ENCODE results near the gene GUF1.
"Not testable (repeated sequence)": the region's sequence is repeated elsewhere in the genome, so short reads cannot be mapped to it uniquely, and the experiment has no call there.

Gene GUF1

DNA sequence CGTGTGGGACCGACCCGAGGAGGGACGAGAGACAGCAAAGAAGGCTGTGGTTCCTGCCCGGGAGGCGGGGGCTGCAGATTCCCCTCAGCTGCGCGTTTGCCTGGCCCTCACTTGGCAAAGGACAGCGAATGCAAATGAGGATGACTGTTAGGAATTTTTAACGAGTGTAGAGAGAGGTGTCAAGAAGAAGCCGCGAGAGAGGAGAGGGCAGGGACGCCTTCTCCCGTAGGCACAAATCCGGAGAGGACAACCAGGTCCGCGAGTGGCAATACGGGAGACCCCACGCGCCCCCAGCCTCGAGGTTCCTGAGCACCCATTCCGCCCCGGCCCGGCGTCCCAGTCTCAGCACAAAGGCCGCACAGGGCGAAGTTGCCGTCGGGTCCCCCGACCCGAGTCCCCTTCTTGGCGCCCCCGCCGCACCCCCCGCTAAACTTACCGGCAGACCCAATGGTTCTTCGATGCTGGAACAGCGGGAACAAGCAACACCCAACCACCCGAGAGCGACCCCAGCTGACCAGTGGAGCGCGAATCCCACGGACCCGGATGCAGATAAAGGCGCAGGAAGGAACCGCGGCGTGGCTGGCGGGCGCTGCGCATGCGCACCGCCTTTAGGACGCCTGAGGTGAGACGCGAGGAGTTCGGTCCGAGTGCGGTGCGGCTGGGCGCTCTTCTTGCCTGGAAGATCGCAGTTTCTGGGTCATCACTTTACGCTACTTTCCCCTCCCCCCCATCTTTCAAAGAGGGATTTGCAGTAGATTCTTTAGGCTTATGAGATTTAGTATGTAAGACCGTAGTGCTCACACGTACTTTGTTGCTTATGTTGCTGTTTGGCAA lies 48.0 kb downstream of the GUF1 start, which contains the start of gene GNPDA2:
GNPDA2 (minus strand) TSS at position 519 of the 834 bp plus-strand sequence. CDS start 4,349 bp downstream, outside the sequence.
- peaks cover 7% of the 10 kb centered on the region for H3K27me3 Mint-ChIP-seq (ENCODE audit: low read depth)
- H3K4me1 Mint-ChIP-seq (ENCODE audit: low read depth), result peaks cover 24% of the 10 kb centered on the region
- H3K9me3 Mint-ChIP-seq, result no peaks in the 10 kb centered on the region
- peak within 1 kb of the TSS; percentile 86 for H3K27ac Mint-ChIP-seq
- H3K36me3 Mint-ChIP-seq (ENCODE audit: low read depth), result peaks cover 2% of the 10 kb centered on the region
- peak within 1 kb of the TSS; percentile 86 for H3K4me3 Mint-ChIP-seq
- DNase-seq (ENCODE audit: low spot score), result peak; percentile 80

DNA sequence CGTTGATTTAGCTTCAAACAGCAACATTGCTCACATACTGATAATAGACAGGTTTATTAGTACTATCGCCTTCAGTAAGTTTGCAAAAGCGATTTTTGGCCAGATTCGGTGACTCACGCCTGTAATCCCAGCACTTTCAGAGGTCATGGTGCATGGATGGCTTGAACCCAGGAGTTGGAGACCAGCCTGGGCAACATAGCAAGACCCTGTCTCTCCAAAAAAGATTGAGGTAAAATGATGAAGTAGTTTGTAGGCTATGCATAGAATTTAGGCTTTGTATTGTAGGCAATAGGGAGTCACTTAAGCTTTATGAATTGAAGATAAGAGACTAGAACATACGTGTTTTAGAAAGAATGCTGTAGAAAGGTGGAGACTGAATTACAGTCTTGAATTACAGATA lies 49.3 kb downstream of the GUF1 start:
- Mint-ChIP-seq H3K9me3 (no peaks in the 10 kb centered on the region), H3K36me3 (ENCODE audit: low read depth) (peaks cover 2% of the 10 kb centered on the region), H3K4me1 (ENCODE audit: low read depth) (peaks cover 24% of the 10 kb centered on the region), H3K4me3 (peak overlapping the region; percentile 86), H3K27me3 (ENCODE audit: low read depth) (peaks cover 10% of the 10 kb centered on the region), H3K27ac (no peak overlapping the region)
- DNase-seq (ENCODE audit: low spot score), result no peak

DNA sequence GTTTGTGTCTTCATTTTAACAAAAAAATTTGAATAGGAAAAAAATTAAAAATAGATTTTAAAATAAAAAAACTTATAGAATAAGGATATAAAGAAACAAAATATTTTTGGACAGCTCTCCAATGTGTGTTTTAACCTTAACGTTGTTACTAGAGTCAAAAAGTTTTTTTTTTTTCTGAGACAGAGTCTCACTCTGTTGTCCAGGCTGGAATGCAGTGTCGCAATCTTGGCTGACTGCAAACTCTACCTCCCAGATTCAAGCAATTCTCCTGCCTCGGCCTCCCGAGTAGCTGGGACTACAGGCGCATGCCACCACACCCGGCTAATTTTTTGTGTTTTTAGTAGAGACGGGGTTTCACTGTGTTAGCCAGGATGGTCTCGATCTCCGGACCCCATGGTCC lies 50.5 kb downstream of the GUF1 start:
- not testable (repeated sequence) for H3K4me3 Mint-ChIP-seq; H3K36me3 Mint-ChIP-seq (ENCODE audit: low read depth); DNase-seq (ENCODE audit: low spot score); H3K9me3 Mint-ChIP-seq; H3K27ac Mint-ChIP-seq
- H3K4me1 Mint-ChIP-seq (ENCODE audit: low read depth), result peaks cover 17% of the 10 kb centered on the region
- H3K27me3 Mint-ChIP-seq (ENCODE audit: low read depth), result peaks cover 15% of the 10 kb centered on the region

DNA sequence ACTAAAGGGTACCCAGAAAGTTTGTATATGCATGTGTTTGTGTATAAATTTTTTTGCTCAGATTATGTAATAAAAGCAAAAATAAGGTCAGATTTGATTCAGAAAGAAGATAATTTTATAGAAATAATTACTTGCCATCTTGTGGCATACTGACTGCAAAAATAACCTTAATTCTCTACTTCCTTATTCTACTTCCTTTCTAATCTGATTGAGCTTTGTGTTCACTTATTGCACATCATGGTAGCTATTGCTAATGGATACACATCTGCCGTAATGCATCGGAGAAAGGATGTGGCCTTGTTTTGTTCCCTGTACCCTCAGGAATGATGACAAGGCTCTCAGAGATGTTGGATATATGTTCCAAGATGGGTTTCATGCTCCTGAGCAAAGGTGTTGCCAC lies 58.7 kb downstream of the GUF1 start:
- DNase-seq (ENCODE audit: low spot score), result no peak
- no peak overlapping the region for H3K4me3 Mint-ChIP-seq
- no peaks in the 10 kb centered on the region for H3K9me3 Mint-ChIP-seq
- H3K27me3 Mint-ChIP-seq (ENCODE audit: low read depth), result peaks cover 19% of the 10 kb centered on the region
- no peak overlapping the region for H3K27ac Mint-ChIP-seq
- no peaks in the 10 kb centered on the region for H3K36me3 Mint-ChIP-seq (ENCODE audit: low read depth)
- no peaks in the 10 kb centered on the region for H3K4me1 Mint-ChIP-seq (ENCODE audit: low read depth)

GRCh38 chr4:44738615-44739014 lies 60.4 kb downstream of the GUF1 start:
- H3K4me3 Mint-ChIP-seq, result no peak overlapping the region
- no peaks in the 10 kb centered on the region for H3K36me3 Mint-ChIP-seq (ENCODE audit: low read depth)
- peaks cover 11% of the 10 kb centered on the region for H3K27me3 Mint-ChIP-seq (ENCODE audit: low read depth)
- H3K4me1 Mint-ChIP-seq (ENCODE audit: low read depth), result no peaks in the 10 kb centered on the region
- no peak for DNase-seq (ENCODE audit: low spot score)
- H3K27ac Mint-ChIP-seq, result no peak overlapping the region
- H3K9me3 Mint-ChIP-seq, result no peaks in the 10 kb centered on the region

DNA sequence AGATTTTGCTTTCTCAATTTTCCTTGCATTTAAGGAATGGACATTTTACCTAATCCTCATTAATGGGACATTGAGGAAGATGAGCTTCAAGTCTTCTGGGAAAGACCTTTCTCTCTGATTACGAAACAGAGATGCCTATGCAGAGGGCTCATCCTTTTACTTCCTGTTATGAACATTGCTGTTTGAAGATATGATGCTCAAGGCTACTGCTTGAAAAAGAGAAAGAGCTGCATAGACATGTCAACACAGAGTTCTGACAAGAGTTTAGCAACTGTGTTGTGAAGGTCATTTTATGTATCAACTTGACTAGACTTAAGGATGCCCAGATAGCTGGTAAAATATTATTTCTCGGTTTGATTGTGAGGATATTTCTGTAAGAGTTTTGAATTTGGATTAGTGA lies 62.0 kb downstream of the GUF1 start:
- Mint-ChIP-seq H3K9me3 (no peaks in the 10 kb centered on the region), H3K27ac (no peak overlapping the region), H3K4me3 (no peak overlapping the region), H3K36me3 (ENCODE audit: low read depth) (no peaks in the 10 kb centered on the region), H3K4me1 (ENCODE audit: low read depth) (no peaks in the 10 kb centered on the region), H3K27me3 (ENCODE audit: low read depth) (peaks cover 9% of the 10 kb centered on the region)
- no peak for DNase-seq (ENCODE audit: low spot score)
